Dendritic cell treated with granulocyte-macrophage colony-stimulating factor and Interleukin-4, amounts not matched to agents 40 ng/mL and 50 ng/mL, for 4 days (primary cell): ENCODE data around the gene CRB3.

ENCODE experiments used
- H3K27ac Mint-ChIP-seq: one replicate; pipeline ENCODE4 v1.8.0; 2022; ENCODE audit warnings: mild to moderate bottlenecking, mixed read lengths
- H3K27me3 Mint-ChIP-seq: one replicate; pipeline ENCODE4 v1.8.0; 2022; ENCODE audit warnings: mild to moderate bottlenecking, mixed read lengths
- H3K36me3 Mint-ChIP-seq: one replicate; pipeline ENCODE4 v1.8.0; 2022; ENCODE audit warnings: low read depth, mixed read lengths
- H3K4me1 Mint-ChIP-seq: one replicate; pipeline ENCODE4 v1.8.0; 2022; ENCODE audit warnings: low read depth, mixed read lengths
- H3K4me3 Mint-ChIP-seq: one replicate; pipeline ENCODE4 v1.8.0; 2022; ENCODE audit warnings: mild to moderate bottlenecking, moderate library complexity, mixed read lengths
- H3K9me3 Mint-ChIP-seq: one replicate; pipeline ENCODE4 v1.8.0; 2022; ENCODE audit warnings: mixed read lengths
- intact Hi-C: fragments of 100-400 bp; cut with micrococcal nuclease; formaldehyde crosslinking; loops from one replicate; pipeline ENCODE4 v1.15.0; 2022

The CRB3 gene

GRCh38 chr19:6466526-6467248 is 2.6 kb downstream of the CRB3 start:
- peaks cover 33% of the 10 kb centered on the region for H3K27me3 Mint-ChIP-seq
- peaks cover 44% of the 10 kb centered on the region for H3K36me3 Mint-ChIP-seq
- peaks cover 13% of the 10 kb centered on the region for H3K4me1 Mint-ChIP-seq
- intact Hi-C loops: no loop called here
- H3K4me3 Mint-ChIP-seq: no peak overlapping the region
- no peak overlapping the region for H3K27ac Mint-ChIP-seq
- H3K9me3 Mint-ChIP-seq: no peaks in the 10 kb centered on the region

- Mint-ChIP-seq H3K4me1 (peaks cover 13% of the 10 kb centered on the region), H3K27ac (no peak overlapping the region), H3K27me3 (peaks cover 31% of the 10 kb centered on the region), H3K9me3 (no peaks in the 10 kb centered on the region), H3K36me3 (peaks cover 51% of the 10 kb centered on the region), H3K4me3 (no peak overlapping the region)
- intact Hi-C loops: no loop called here
Observed at GRCh38 chr19:6467384-6467783, 3.3 kb downstream of the CRB3 start.

- Mint-ChIP-seq H3K27me3 (peaks cover 13% of the 10 kb centered on the region), H3K36me3 (peaks cover 79% of the 10 kb centered on the region), H3K27ac (no peak overlapping the region), H3K9me3 (no peaks in the 10 kb centered on the region), H3K4me3 (no peak overlapping the region), H3K4me1 (peaks cover 13% of the 10 kb centered on the region)
- intact Hi-C loops: no loop called here
Observed at GRCh38 chr19:6470173-6470572, 6.1 kb downstream of the CRB3 start.

GRCh38 chr19:6471076-6471475 is 7.0 kb downstream of the CRB3 start:
- intact Hi-C loops: no loop called here
- H3K27me3 Mint-ChIP-seq: peaks cover 4% of the 10 kb centered on the region
- H3K27ac Mint-ChIP-seq: no peak overlapping the region
- H3K36me3 Mint-ChIP-seq: peaks cover 88% of the 10 kb centered on the region
- H3K9me3 Mint-ChIP-seq: no peaks in the 10 kb centered on the region
- no peak overlapping the region for H3K4me3 Mint-ChIP-seq
- peaks cover 13% of the 10 kb centered on the region for H3K4me1 Mint-ChIP-seq

- H3K27ac Mint-ChIP-seq: no peak overlapping the region
- H3K36me3 Mint-ChIP-seq: peaks cover 98% of the 10 kb centered on the region
Observed at GRCh38 chr19:6472713-6473112, 8.6 kb downstream of the CRB3 start.

GRCh38 chr19:6473647-6474046 is 9.6 kb downstream of the CRB3 start:
- Mint-ChIP-seq H3K27me3 (no peaks in the 10 kb centered on the region), H3K4me3 (no peak overlapping the region), H3K9me3 (no peaks in the 10 kb centered on the region), H3K36me3 (peaks cover 98% of the 10 kb centered on the region), H3K27ac (no peak overlapping the region), H3K4me1 (peaks cover 3% of the 10 kb centered on the region)
- intact Hi-C loops: no loop called here

More at GRCh38 chr19:6472713-6473112, 8.6 kb downstream of the CRB3 start:
- Mint-ChIP-seq H3K4me1 (peaks cover 13% of the 10 kb centered on the region), H3K4me3 (no peak overlapping the region), H3K27me3 (no peaks in the 10 kb centered on the region), H3K9me3 (no peaks in the 10 kb centered on the region)
- intact Hi-C loops: no loop called here

GRCh38 chr19:6475321-6476108 is 11.4 kb downstream of the CRB3 start:
- H3K36me3 Mint-ChIP-seq: peaks cover 96% of the 10 kb centered on the region
- H3K9me3 Mint-ChIP-seq: no peaks in the 10 kb centered on the region
- no peaks in the 10 kb centered on the region for H3K27me3 Mint-ChIP-seq
- intact Hi-C loops: no loop called here
- no peak overlapping the region for H3K27ac Mint-ChIP-seq
- no peak overlapping the region for H3K4me3 Mint-ChIP-seq
- H3K4me1 Mint-ChIP-seq: peaks cover 9% of the 10 kb centered on the region

GRCh38 chr19:6476155-6476895 is 12.3 kb downstream of the CRB3 start:
- H3K27me3 Mint-ChIP-seq: no peaks in the 10 kb centered on the region
- peaks cover 92% of the 10 kb centered on the region for H3K36me3 Mint-ChIP-seq
- peaks cover 17% of the 10 kb centered on the region for H3K4me1 Mint-ChIP-seq
- no peak overlapping the region for H3K27ac Mint-ChIP-seq
- no peak overlapping the region for H3K4me3 Mint-ChIP-seq
- intact Hi-C loops: no loop called here
- H3K9me3 Mint-ChIP-seq: no peaks in the 10 kb centered on the region

GRCh38 chr19:6476896-6477431 is 12.9 kb downstream of the CRB3 start:
- H3K9me3 Mint-ChIP-seq: no peaks in the 10 kb centered on the region
- peaks cover 91% of the 10 kb centered on the region for H3K36me3 Mint-ChIP-seq
- H3K4me3 Mint-ChIP-seq: no peak overlapping the region
- no peaks in the 10 kb centered on the region for H3K27me3 Mint-ChIP-seq
- peaks cover 23% of the 10 kb centered on the region for H3K4me1 Mint-ChIP-seq
- intact Hi-C loops: no loop called here
- H3K27ac Mint-ChIP-seq: no peak overlapping the region

- Mint-ChIP-seq H3K9me3 (no peaks in the 10 kb centered on the region), H3K27me3 (no peaks in the 10 kb centered on the region), H3K4me1 (peaks cover 27% of the 10 kb centered on the region), H3K36me3 (peaks cover 72% of the 10 kb centered on the region), H3K4me3 (no peak overlapping the region), H3K27ac (no peak overlapping the region)
- intact Hi-C loops: no loop called here
Observed at GRCh38 chr19:6478815-6479214, 14.7 kb downstream of the CRB3 start.

- H3K4me3 Mint-ChIP-seq: no peak overlapping the region
- H3K36me3 Mint-ChIP-seq: peaks cover 61% of the 10 kb centered on the region
- H3K27ac Mint-ChIP-seq: no peak overlapping the region
- H3K27me3 Mint-ChIP-seq: no peaks in the 10 kb centered on the region
- peaks cover 27% of the 10 kb centered on the region for H3K4me1 Mint-ChIP-seq
- intact Hi-C loops: no loop called here
- H3K9me3 Mint-ChIP-seq: no peaks in the 10 kb centered on the region
Observed at GRCh38 chr19:6479836-6480398, 15.8 kb downstream of the CRB3 start.

GRCh38 chr19:6480848-6481415 is 16.9 kb downstream of the CRB3 start:
- Mint-ChIP-seq H3K4me3 (peak overlapping the region; percentile 82), H3K9me3 (no peaks in the 10 kb centered on the region), H3K36me3 (peaks cover 51% of the 10 kb centered on the region), H3K4me1 (peaks cover 27% of the 10 kb centered on the region), H3K27ac (peak overlapping the region; percentile 91), H3K27me3 (no peaks in the 10 kb centered on the region)
- intact Hi-C loops: no loop called here

GRCh38 chr19:6481541-6482342 is 17.7 kb downstream of the CRB3 start, which contains the start of gene DENND1C:
Gene DENND1C (minus strand): TSS chr19:6481787. CDS start chr19:6481695, 92 bp downstream.
- H3K4me1 Mint-ChIP-seq: peaks cover 27% of the 10 kb centered on the region
- H3K4me3 Mint-ChIP-seq: peak within 1 kb of the TSS; percentile 82
- no peaks in the 10 kb centered on the region for H3K27me3 Mint-ChIP-seq
- no peaks in the 10 kb centered on the region for H3K9me3 Mint-ChIP-seq
- peak within 1 kb of the TSS; percentile 91 for H3K27ac Mint-ChIP-seq
- intact Hi-C loops: no loop called here
- peaks cover 43% of the 10 kb centered on the region for H3K36me3 Mint-ChIP-seq
